ENCODE results near the gene G3BP2. TPM values are rescaled to one million over a fixed set of nuclear protein-coding genes. Genes with fewer than 3 reads are reported as not detected.

The G3BP2 gene
- total RNA-seq, 2 experiments from 2014 or later: 127 to 137 TPM

DNA sequence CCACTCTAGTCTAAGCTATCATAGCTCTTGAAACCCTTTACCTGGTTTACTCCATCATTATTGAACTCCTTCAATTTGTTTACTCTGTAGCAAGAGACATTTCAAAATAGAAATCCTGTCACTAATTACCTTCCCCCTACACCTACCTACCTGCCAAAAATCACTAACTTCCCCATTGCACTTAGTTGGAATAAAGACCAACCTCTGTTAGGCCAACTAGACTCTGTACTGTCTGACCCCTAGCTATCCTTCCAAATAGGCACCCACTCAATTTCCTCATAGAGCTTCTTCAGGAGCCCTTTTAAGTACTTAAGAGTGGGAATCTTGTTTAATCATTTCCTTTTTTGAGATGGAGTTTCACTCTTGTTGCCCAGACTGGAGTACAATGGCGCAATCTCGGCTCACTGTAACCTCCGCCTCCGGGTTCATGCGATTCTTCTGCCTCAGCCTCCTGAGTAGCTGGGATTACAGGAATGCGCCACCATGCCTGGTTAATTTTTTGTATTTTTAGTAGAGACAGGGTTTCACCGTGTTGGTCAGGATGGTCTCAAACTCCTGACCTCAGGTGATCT is 34.0 kb downstream of the G3BP2 start:
- intact Hi-C loops (cut with DNase I, micrococcal nuclease): no loop called here
- ChIA-PET CTCF (interaction anchor here (0.6 to 1.0 kb wide), 2 partner anchors 26 to 80 kb away, joined by 3 read pairs; no protein-coding TSS in a partner anchor), POLR2A (interaction anchor here (0.6 kb wide), 1 partner anchor 126 kb away, joined by 3 read pairs; no protein-coding TSS in a partner anchor)
- H3K4me1 Mint-ChIP-seq: peaks cover 14% of the 10 kb centered on the region
- H3K36me3 Mint-ChIP-seq (ENCODE audit: low read depth): peaks cover 25% of the 10 kb centered on the region
- ATAC-seq: no peak
- H3K27ac Mint-ChIP-seq: no peak overlapping the region
- H3K4me3 Mint-ChIP-seq: no peak overlapping the region
- no peaks in the 10 kb centered on the region for H3K27me3 Mint-ChIP-seq
- no peak for DNase-seq
- no peaks in the 10 kb centered on the region for H3K9me3 Mint-ChIP-seq (ENCODE audit: low read depth)

DNA sequence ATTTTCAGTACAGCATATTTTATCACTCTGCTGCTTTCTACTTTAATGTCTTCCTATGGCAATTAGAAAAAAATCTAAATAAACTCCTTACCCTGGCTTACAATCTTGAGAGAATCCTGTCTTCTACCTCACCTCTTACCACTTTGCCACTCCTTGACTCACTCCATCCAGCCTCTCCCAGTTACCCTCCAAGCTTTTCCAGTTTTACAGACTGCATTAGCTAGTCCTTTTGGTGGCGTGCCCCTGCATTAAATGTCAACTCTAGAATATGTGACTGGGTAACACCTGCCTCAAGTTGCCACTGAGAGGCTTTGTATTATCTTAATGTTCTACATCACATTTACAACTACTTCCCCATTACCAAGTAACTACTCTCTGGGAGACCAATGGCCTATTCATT is 35.4 kb downstream of the G3BP2 start:
- Mint-ChIP-seq H3K27me3 (no peaks in the 10 kb centered on the region), H3K36me3 (ENCODE audit: low read depth) (peaks cover 17% of the 10 kb centered on the region), H3K4me1 (peaks cover 11% of the 10 kb centered on the region), H3K27ac (no peak overlapping the region), H3K4me3 (no peak overlapping the region), H3K9me3 (ENCODE audit: low read depth) (no peaks in the 10 kb centered on the region)
- POLR2A ChIA-PET: no interaction called here
- CTCF ChIA-PET: interaction anchor here (0.7 kb wide), 1 partner anchor 11 kb away, joined by 3 read pairs; no protein-coding TSS in a partner anchor
- DNase-seq: no peak
- ATAC-seq: no peak
- intact Hi-C loops (cut with DNase I, micrococcal nuclease): no loop called here

DNA sequence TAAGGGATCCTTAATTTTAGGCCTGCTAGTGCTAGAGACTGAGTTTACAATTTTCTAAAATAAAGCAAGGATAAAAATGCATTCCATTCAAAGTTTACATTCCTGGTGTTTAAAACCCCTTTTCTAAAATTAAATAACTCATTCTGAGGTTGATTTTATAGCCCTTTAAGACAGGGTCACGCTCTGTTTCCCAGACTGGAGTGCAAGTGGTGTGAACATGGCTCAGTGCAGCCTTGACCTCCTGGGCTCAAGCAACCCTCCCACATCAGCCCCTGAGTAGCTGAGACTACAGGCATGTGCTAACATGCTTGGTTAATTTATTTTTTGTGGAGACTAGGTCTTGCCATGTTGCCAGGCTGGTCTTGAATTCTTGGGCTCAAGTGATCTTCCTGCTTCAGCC is 36.0 kb downstream of the G3BP2 start:
- ChIA-PET CTCF (interaction anchor here (0.6 to 0.7 kb wide), 2 partner anchors 12 to 48 kb away, joined by 3 read pairs; no protein-coding TSS in a partner anchor), POLR2A (no interaction called here)
- H3K4me3 Mint-ChIP-seq: no peak overlapping the region

DNA sequence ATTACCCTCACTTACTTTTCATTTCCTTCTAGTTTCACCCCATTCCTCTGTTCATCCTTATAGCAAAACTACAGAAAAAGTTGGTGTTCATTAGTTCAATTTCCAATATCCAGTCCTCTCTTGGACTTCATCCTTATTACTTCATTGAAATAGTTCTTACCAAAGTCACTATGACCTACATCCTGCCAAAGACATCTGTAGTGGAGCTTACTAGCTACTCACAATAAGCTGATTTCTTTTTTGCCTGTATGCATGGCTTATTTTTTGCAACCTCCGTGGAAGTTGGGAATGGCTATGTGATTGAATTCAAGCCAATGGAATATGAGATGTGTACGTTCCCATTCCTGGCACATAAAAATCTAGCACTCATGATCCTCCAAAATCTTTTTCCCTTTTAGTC is 38.3 kb downstream of the G3BP2 start:
- CTCF ChIA-PET: no interaction called here
- POLR2A ChIA-PET: no interaction called here

More for the DNA sequence above, 36.0 kb downstream of the G3BP2 start:
- H3K9me3 Mint-ChIP-seq (ENCODE audit: low read depth): no peaks in the 10 kb centered on the region
- no peak for ATAC-seq
- peaks cover 8% of the 10 kb centered on the region for H3K4me1 Mint-ChIP-seq
- no peak for DNase-seq
- H3K27me3 Mint-ChIP-seq: no peaks in the 10 kb centered on the region
- peaks cover 15% of the 10 kb centered on the region for H3K36me3 Mint-ChIP-seq (ENCODE audit: low read depth)
- no peak overlapping the region for H3K27ac Mint-ChIP-seq
- intact Hi-C loops (cut with DNase I, micrococcal nuclease): no loop called here

DNA sequence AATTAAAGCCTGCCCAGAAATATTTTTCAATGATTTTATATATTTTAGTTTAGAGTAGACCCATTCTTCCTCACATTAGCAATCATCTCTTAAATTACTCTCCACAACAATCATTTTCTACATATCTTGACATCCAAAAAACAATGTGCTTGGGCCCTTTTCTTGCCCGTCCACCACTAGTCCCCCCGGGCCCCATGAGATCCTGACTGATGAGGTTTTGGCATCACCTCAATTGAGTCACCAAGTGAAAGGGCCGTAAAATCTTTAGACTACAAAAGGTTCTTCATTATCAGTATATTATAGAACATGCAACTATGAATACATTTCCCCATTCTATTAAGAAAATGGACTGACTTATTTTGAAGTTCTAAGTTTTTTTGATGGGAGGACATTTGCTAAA is 38.9 kb downstream of the G3BP2 start:
- Mint-ChIP-seq H3K4me3 (no peak overlapping the region), H3K4me1 (peaks cover 8% of the 10 kb centered on the region), H3K9me3 (ENCODE audit: low read depth) (no peaks in the 10 kb centered on the region), H3K27ac (no peak overlapping the region), H3K27me3 (no peaks in the 10 kb centered on the region), H3K36me3 (ENCODE audit: low read depth) (no peaks in the 10 kb centered on the region)
- intact Hi-C loops (cut with DNase I, micrococcal nuclease): no loop called here
- DNase-seq (no peak), ATAC-seq (no peak)
- POLR2A ChIA-PET: no interaction called here
- CTCF ChIA-PET: no interaction called here

More for the DNA sequence above, 38.3 kb downstream of the G3BP2 start:
- no peaks in the 10 kb centered on the region for H3K9me3 Mint-ChIP-seq (ENCODE audit: low read depth)
- intact Hi-C loops (cut with DNase I, micrococcal nuclease): no loop called here
- no peaks in the 10 kb centered on the region for H3K27me3 Mint-ChIP-seq
- no peak for ATAC-seq
- H3K27ac Mint-ChIP-seq: no peak overlapping the region
- peaks cover 9% of the 10 kb centered on the region for H3K4me1 Mint-ChIP-seq
- H3K4me3 Mint-ChIP-seq: no peak overlapping the region
- DNase-seq: no peak
- H3K36me3 Mint-ChIP-seq (ENCODE audit: low read depth): peaks cover 3% of the 10 kb centered on the region

DNA sequence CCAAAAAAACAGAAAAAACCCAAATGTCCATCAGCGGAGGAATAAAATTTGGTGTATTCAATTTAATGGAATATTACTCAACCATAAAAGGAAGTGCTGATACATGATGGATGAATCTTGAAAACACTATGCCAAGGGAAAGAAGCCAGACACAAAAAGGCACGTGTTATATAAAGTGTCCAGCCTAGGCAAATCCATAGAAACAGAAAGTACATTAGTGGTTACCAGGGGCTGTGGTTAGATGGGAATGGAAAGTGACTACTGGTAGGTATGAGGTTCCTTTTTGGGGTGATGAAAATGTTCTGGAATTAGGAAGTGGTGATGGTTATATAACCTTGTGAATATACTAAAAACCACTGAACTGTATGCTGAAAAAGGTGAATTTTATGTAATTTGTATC is 39.4 kb downstream of the G3BP2 start:
- ChIA-PET CTCF (no interaction called here), POLR2A (no interaction called here)
- no peak for DNase-seq
- H3K4me1 Mint-ChIP-seq: peaks cover 8% of the 10 kb centered on the region
- H3K9me3 Mint-ChIP-seq (ENCODE audit: low read depth): no peaks in the 10 kb centered on the region
- intact Hi-C loops (cut with DNase I, micrococcal nuclease): no loop called here
- H3K36me3 Mint-ChIP-seq (ENCODE audit: low read depth): no peaks in the 10 kb centered on the region
- H3K4me3 Mint-ChIP-seq: no peak overlapping the region
- no peak overlapping the region for H3K27ac Mint-ChIP-seq
- no peak for ATAC-seq
- H3K27me3 Mint-ChIP-seq: no peaks in the 10 kb centered on the region

DNA sequence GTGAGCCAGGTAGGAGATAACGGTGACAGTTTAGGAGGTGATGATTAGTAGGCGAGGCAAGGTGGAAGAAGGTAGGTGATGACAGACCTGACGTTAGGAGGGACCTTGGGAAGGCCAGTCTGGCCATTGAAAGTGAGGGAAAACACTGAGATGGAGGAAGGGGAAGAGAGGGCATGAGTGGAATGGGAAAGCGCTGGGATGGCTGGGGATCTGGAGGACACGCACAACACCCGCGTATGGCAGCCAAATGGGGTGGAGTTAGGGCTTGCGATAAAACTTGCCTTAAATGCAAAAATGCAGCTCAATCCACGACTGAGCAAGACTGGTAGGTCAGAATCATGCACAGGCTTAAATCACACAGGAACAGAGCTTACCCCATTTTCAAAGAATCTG is 42.3 kb downstream of the G3BP2 start:
- no peaks in the 10 kb centered on the region for H3K9me3 Mint-ChIP-seq (ENCODE audit: low read depth)
- intact Hi-C loops (cut with DNase I, micrococcal nuclease): loop anchor here (1.0 to 2.0 kb wide), 6 partner anchors 24 to 117 kb away; partner anchors contain the start of genes G3BP2 (in 2 of the 2), USO1 (in 2 of the 2), RCHY1 (in 1 of the 2) and THAP6 (in 1 of the 2)
- no peaks in the 10 kb centered on the region for H3K36me3 Mint-ChIP-seq (ENCODE audit: low read depth)
- POLR2A ChIA-PET: no interaction called here
- no peak for DNase-seq
- CTCF ChIA-PET: interaction anchor here (1.3 to 2.0 kb wide), 2 partner anchors 16 to 93 kb away, joined by 5 to 8 read pairs; partner anchors contain the start of gene USO1
- H3K27ac Mint-ChIP-seq: peak overlapping the region; percentile 27
- peak overlapping the region; percentile 76 for H3K4me3 Mint-ChIP-seq
- peaks cover 8% of the 10 kb centered on the region for H3K4me1 Mint-ChIP-seq
- no peaks in the 10 kb centered on the region for H3K27me3 Mint-ChIP-seq
- ATAC-seq: no peak

DNA sequence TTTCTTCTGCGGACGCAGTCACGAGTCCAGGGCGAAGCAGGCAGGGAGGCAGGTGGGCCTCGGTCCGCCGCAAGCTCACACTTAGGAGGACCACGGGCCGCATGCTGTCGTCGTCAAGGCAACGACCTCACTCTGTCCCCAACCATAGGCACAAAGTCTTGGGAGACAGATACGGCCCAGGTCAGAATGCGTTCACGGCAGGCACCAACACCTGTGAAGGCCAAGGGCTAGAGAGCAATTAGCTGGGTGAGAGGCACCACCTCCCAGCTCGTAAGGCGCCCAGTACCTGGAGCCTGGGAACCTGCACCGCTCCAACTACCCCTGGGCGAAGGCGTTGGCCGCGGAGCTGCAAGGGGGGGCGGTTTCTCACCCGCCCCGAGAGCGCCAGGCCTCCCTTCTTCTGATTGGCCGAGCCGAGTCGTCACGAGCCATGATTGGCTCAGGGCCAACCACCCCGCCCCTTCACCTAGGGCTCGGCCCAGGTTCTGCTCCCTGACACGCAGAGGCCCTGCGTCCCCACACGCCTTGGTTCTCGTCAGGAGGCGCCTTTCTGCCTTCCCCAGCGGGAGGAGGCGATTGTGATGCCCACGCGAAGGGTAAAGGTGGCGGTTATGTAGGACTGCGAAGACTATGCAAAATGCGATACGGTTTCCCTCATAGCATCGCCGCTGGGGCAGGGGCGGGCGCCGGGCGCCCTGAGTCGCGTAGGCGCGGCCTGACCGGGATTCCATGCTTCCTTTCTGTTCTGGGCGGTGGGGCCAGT is 42.9 kb downstream of the G3BP2 start, which contains the start of gene CDKL2:
TSS of gene CDKL2 (minus strand) at position 355 of the 763 bp plus-strand sequence. CDS start 4,540 bp downstream, outside the sequence.
- H3K27ac Mint-ChIP-seq: peak within 1 kb of the TSS; percentile 27
- H3K36me3 Mint-ChIP-seq (ENCODE audit: low read depth): no peaks in the 10 kb centered on the region
- intact Hi-C loops (cut with DNase I, micrococcal nuclease): loop anchor here (1.0 to 2.0 kb wide), 6 partner anchors 24 to 116 kb away; partner anchors contain the start of genes G3BP2 (in 2 of the 2), USO1 (in 2 of the 2), RCHY1 (in 1 of the 2) and THAP6 (in 1 of the 2)
- ChIA-PET POLR2A (interaction anchor here (0.6 kb wide), 1 partner anchor 124 kb away, joined by 5 read pairs; no protein-coding TSS in a partner anchor), CTCF (interaction anchor here (0.6 to 2.0 kb wide), 3 partner anchors 17 to 94 kb away, joined by 3 to 8 read pairs (median 5); partner anchors contain the start of gene USO1)
- peak within 1 kb of the TSS; percentile 76 for H3K4me3 Mint-ChIP-seq
- H3K4me1 Mint-ChIP-seq: peaks cover 8% of the 10 kb centered on the region
- ATAC-seq (peak; percentile 99), DNase-seq (peak; percentile 94)
- H3K27me3 Mint-ChIP-seq: no peaks in the 10 kb centered on the region
- no peaks in the 10 kb centered on the region for H3K9me3 Mint-ChIP-seq (ENCODE audit: low read depth)

DNA sequence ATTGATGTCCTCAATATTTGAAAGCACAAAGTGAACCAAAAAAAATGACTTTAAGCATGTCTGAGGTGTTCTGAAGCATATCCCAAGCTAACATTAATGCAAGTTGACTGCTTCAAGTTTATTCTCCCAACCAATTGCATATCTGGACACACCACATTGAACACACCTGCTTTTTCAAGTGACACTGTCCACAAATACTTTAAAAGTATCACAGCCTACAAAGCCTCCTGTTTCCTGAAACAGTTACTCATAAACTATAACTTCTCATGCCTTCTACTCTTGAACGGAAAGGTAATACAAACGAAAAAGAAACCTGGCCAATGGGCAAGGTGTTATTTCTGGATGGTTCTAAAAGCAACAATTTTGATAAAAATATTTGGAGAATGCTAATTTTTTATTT is 44.0 kb downstream of the G3BP2 start:
- Mint-ChIP-seq H3K36me3 (ENCODE audit: low read depth) (no peaks in the 10 kb centered on the region), H3K4me1 (peaks cover 8% of the 10 kb centered on the region), H3K9me3 (ENCODE audit: low read depth) (no peaks in the 10 kb centered on the region), H3K27me3 (no peaks in the 10 kb centered on the region), H3K4me3 (peak overlapping the region; percentile 15), H3K27ac (no peak overlapping the region)
- no peak for ATAC-seq
- no peak for DNase-seq
- intact Hi-C loops (cut with DNase I, micrococcal nuclease): no loop called here
- CTCF ChIA-PET: no interaction called here
- POLR2A ChIA-PET: no interaction called here

DNA sequence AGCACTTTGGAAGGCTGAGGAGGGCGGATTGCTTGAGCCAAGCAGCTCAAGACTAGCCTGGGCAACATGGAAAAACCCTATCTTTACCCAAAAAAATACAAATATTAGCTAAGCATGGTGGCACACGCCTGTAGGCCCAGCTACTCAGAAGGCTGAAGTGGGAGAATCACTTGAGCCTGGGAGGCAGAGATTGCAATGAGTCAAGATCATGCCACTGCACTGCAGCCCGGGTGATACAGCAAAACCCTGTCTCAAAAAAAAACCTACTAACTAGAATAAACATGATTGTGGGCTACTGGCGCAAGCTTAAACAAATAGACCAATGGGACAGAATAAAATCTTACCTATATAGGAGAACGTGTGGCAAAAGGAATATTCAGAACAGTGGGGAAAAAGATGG is 50.2 kb downstream of the G3BP2 start:
- Mint-ChIP-seq H3K9me3 (ENCODE audit: low read depth) (no peaks in the 10 kb centered on the region), H3K27ac (no peak overlapping the region), H3K27me3 (no peaks in the 10 kb centered on the region), H3K4me3 (no peak overlapping the region), H3K36me3 (ENCODE audit: low read depth) (no peaks in the 10 kb centered on the region), H3K4me1 (no peaks in the 10 kb centered on the region)
- ChIA-PET POLR2A (no interaction called here), CTCF (interaction anchor here (0.5 to 0.6 kb wide), 2 partner anchors 216 to 224 kb away, joined by 3 read pairs; no protein-coding TSS in a partner anchor)
- intact Hi-C loops (cut with DNase I, micrococcal nuclease): no loop called here
- no peak for DNase-seq
- no peak for ATAC-seq

DNA sequence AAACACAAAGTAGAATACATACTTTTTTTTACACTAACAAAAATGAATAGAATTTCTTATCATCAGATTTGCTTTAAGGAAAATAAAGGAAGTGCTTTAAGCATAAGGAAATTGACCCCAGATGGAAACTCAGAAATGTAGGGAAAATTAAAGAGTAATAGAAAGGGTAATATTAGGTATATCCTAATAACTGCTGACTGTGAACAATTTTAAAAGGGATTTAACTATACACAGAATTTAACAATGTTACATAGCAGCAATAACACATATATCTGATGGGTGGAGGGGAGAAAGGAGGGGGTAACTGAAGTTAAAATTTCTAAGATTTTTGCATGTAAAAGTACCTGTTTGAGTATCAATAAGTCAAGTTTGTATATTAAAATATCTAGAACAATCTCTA is 51.5 kb downstream of the G3BP2 start:
- ChIA-PET CTCF (no interaction called here), POLR2A (no interaction called here)
- Mint-ChIP-seq H3K27ac (no peak overlapping the region), H3K9me3 (ENCODE audit: low read depth) (no peaks in the 10 kb centered on the region), H3K36me3 (ENCODE audit: low read depth) (no peaks in the 10 kb centered on the region), H3K4me3 (no peak overlapping the region), H3K4me1 (no peaks in the 10 kb centered on the region), H3K27me3 (no peaks in the 10 kb centered on the region)
- intact Hi-C loops (cut with DNase I, micrococcal nuclease): no loop called here
- DNase-seq (no peak), ATAC-seq (no peak)
